SK-N-SH (cell line): ENCODE results near the gene TMEM165.

Source experiments
- CTCF ChIP-seq: fragments of 200-600 bp; sonication (generic); IDR thresholded peaks from 2 replicates; pipeline ENCODE4 v1.6.1; 2017; ENCODE audit warnings: antibody characterized with exemption, mild to moderate bottlenecking, moderate library complexity
- ELF1 ChIP-seq: IDR thresholded peaks from 2 replicates; pipeline ENCODE4 v1.4.0; 2012
- EP300 ChIP-seq, 2 experiments: IDR thresholded peaks; 2 replicates each; pipeline versions ENCODE4 v1.4.0 to v1.6.1; 2012; ENCODE audit warnings: borderline replicate concordance in 1 of 2, low read depth in 1 of 2, low read length in 1 of 2
- EZH2phosphoT487 ChIP-seq: fragments of 200-600 bp; sonication (generic); IDR thresholded peaks from 2 replicates; pipeline ENCODE4 v1.6.1; 2017; ENCODE audit warnings: low read depth, mixed run types, mild to moderate bottlenecking, antibody characterized with exemption, moderate library complexity, borderline replicate concordance
- POLR2AphosphoS5 ChIP-seq: IDR thresholded peaks from 2 replicates; pipeline ENCODE4 v1.6.1; 2012; ENCODE audit warnings: low read depth, low read length
- RAD21 ChIP-seq: IDR thresholded peaks from 2 replicates; pipeline ENCODE4 v1.6.1; 2012; ENCODE audit warnings: mild to moderate bottlenecking, low read length
- RCOR1 ChIP-seq: fragments of 150-350 bp; IDR thresholded peaks from 2 replicates; pipeline ENCODE4 v1.6.1; 2017; ENCODE audit warnings: antibody characterized with exemption, low read length
- RFX5 ChIP-seq: IDR thresholded peaks from 2 replicates; pipeline ENCODE4 v1.6.1; 2012; ENCODE audit warnings: mild to moderate bottlenecking, improper control_type of control experiment, low read length
- RXRA ChIP-seq: IDR thresholded peaks from 2 replicates; pipeline ENCODE4 v1.4.0; 2012; ENCODE audit warnings: low read depth, mild to moderate bottlenecking, borderline replicate concordance
- SMC3 ChIP-seq: IDR thresholded peaks from 2 replicates; pipeline ENCODE4 v1.6.1; 2012; ENCODE audit warnings: low read depth, low read length, improper control_type of control experiment
- TAF1 ChIP-seq: IDR thresholded peaks from 2 replicates; pipeline ENCODE4 v1.6.1; 2012; ENCODE audit warnings: low read depth, mild to moderate bottlenecking, low read length, moderate library complexity, borderline replicate concordance
- USF2 ChIP-seq: fragments of 150-350 bp; IDR thresholded peaks from 2 replicates; pipeline ENCODE4 v1.6.1; 2017; ENCODE audit warnings: antibody characterized with exemption, low read length, low read depth, borderline replicate concordance
- TF ChIP-seq, protein P1 (sequence below): IDR thresholded peaks from 2 replicates; pipeline ENCODE4 v1.4.0; 2012; ENCODE audit warnings: low read depth, borderline replicate concordance
- TF ChIP-seq, protein P2 (sequence below): IDR thresholded peaks from 2 replicates; pipeline ENCODE4 v1.6.1; 2012; ENCODE audit warnings: mild to moderate bottlenecking, low read depth, low read length, moderate library complexity

GRCh38 chr4:55409468-55410171 lies 13.9 kb downstream of the TMEM165 start:
- TF ChIP-seq EP300 (IDR thresholded peaks at IDR 0.05; ENCODE audit: borderline replicate concordance in 1 of 2, low read depth in 1 of 2, low read length in 1 of 2) = no peak
- no peak for TF ChIP-seq RXRA
- no peak for TF ChIP-seq TAF1
- no peak for TF ChIP-seq RFX5
- TF ChIP-seq CTCF = peak; percentile 31; the same call in 1 of the 2 replicates
- TF ChIP-seq POLR2AphosphoS5 = no peak
- TF ChIP-seq, protein P1, sequence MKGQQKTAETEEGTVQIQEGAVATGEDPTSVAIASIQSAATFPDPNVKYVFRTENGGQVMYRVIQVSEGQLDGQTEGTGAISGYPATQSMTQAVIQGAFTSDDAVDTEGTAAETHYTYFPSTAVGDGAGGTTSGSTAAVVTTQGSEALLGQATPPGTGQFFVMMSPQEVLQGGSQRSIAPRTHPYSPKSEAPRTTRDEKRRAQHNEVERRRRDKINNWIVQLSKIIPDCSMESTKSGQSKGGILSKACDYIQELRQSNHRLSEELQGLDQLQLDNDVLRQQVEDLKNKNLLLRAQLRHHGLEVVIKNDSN = no peak
- peak; percentile 8; the same call in 1 of the 2 replicates for TF ChIP-seq SMC3
- TF ChIP-seq RCOR1 = no peak
- TF ChIP-seq ELF1 = no peak
- TF ChIP-seq RAD21 = peak; percentile 48
- TF ChIP-seq, protein P2, sequence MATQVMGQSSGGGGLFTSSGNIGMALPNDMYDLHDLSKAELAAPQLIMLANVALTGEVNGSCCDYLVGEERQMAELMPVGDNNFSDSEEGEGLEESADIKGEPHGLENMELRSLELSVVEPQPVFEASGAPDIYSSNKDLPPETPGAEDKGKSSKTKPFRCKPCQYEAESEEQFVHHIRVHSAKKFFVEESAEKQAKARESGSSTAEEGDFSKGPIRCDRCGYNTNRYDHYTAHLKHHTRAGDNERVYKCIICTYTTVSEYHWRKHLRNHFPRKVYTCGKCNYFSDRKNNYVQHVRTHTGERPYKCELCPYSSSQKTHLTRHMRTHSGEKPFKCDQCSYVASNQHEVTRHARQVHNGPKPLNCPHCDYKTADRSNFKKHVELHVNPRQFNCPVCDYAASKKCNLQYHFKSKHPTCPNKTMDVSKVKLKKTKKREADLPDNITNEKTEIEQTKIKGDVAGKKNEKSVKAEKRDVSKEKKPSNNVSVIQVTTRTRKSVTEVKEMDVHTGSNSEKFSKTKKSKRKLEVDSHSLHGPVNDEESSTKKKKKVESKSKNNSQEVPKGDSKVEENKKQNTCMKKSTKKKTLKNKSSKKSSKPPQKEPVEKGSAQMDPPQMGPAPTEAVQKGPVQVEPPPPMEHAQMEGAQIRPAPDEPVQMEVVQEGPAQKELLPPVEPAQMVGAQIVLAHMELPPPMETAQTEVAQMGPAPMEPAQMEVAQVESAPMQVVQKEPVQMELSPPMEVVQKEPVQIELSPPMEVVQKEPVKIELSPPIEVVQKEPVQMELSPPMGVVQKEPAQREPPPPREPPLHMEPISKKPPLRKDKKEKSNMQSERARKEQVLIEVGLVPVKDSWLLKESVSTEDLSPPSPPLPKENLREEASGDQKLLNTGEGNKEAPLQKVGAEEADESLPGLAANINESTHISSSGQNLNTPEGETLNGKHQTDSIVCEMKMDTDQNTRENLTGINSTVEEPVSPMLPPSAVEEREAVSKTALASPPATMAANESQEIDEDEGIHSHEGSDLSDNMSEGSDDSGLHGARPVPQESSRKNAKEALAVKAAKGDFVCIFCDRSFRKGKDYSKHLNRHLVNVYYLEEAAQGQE = no peak
- TF ChIP-seq USF2 = no peak
- TF ChIP-seq EZH2phosphoT487 = no peak
